ENCODE measurements around the gene IL1RN. TPM values are rescaled to one million over a fixed set of nuclear protein-coding genes. Genes with fewer than 3 reads are reported as not detected.

The IL1RN gene
- total and polyA plus RNA-seq, 2 of the 4 experiments (the other 2 are of a cell fraction) = not detected

DNA sequence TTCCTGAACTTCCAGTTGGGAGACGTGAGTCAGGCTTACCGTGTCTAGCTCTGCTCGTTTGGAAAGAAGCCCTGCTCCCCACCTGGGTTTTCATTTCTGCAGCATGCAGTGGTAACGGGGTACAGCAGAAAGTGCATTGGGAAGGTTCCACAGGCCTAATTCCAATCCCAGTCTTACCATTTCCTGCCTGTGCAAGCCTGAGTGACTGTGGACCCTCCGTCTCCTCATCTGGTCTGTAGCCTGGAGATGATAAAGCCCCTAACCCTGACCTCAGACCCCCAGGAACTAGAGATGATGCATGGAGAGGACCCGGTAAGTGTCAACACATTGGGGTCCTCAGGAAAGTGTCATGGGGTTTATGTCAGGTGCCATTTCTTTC, 40.6 kb downstream of the IL1RN start:
- ATAC-seq (ENCODE audit: low read depth) (no peak), DNase-seq (no peak)
- no peak overlapping the region for H3K27ac ChIP-seq (ENCODE audit: insufficient read depth, low read length)
- H3K36me3 ChIP-seq (ENCODE audit: control insufficient read depth, insufficient read depth, low read length) = no peaks in the 10 kb centered on the region
- peaks cover 14% of the 10 kb centered on the region for H3K27me3 ChIP-seq (ENCODE audit: control insufficient read depth, insufficient read depth, low read length)
- no peaks in the 10 kb centered on the region for H4K20me1 ChIP-seq (ENCODE audit: insufficient read depth, low read length)
- H4K8ac ChIP-seq (ENCODE audit: low read depth in 2 of 2, low read length in 2 of 2) = no peak overlapping the region
- no peak overlapping the region for H3K9ac ChIP-seq (ENCODE audit: low read depth, low read length)
- H3K9me1 ChIP-seq (ENCODE audit: insufficient read depth, low read length) = no peaks in the 10 kb centered on the region
- BruUV-seq (replicated peaks) = no TSS peak
- H2BK5ac ChIP-seq (ENCODE audit: low read depth, low read length, poor library complexity, severe bottlenecking) = no peak overlapping the region
- H2BK20ac ChIP-seq (ENCODE audit: low read depth, low read length) = no peak overlapping the region
- in situ Hi-C loops (cut with MboI; ENCODE audit: low sequenced_read_pairs) (no loop called here), intact Hi-C loops (cut with micrococcal nuclease) (no loop called here), dilution Hi-C loops (cut with HindIII; ENCODE audit: low sequenced_read_pairs, unreplicated experiment) (no loop called here)
- H3K4me3 ChIP-seq (ENCODE audit: insufficient read depth, low read depth, low read length) = no peak overlapping the region
- no peak overlapping the region for H3K23ac ChIP-seq (ENCODE audit: low read depth, low read length)
- WGBS, 2 experiments (ENCODE audit: extremely low coverage in 2 of 2, insufficient read length in 1 of 2) = 70% methylated on average over 2 of the region's 6 CpGs; no CpG with 5 or more reads in 1 of the 2 experiments
- no peaks in the 10 kb centered on the region for H3K4me1 ChIP-seq (ENCODE audit: control insufficient read depth, insufficient read depth, low read length)
- H4K91ac ChIP-seq (ENCODE audit: insufficient read depth, low read depth, low read length) = no peak overlapping the region
- H2BK15ac ChIP-seq (ENCODE audit: low read depth, low read length) = no peak overlapping the region
- H2AFZ ChIP-seq (replicated peaks; ENCODE audit: low read length, poor library complexity) = no peak overlapping the region
- H3K14ac ChIP-seq (replicated peaks; ENCODE audit: low read depth, low read length) = no peak overlapping the region
- H3K4me2 ChIP-seq (ENCODE audit: low read depth, low read length) = no peak overlapping the region
- no peaks in the 10 kb centered on the region for H3K9me3 ChIP-seq (ENCODE audit: control insufficient read depth, insufficient read depth, low read length)
- H4K5ac ChIP-seq (ENCODE audit: low read depth, low read length) = no peak overlapping the region
- POLR2A ChIA-PET (ENCODE audit: unreplicated experiment) = no interaction called here
- no peak overlapping the region for H3K56ac ChIP-seq (ENCODE audit: extremely low read depth, insufficient read depth, low read length)
- TF ChIP-seq MAZ (IDR thresholded peaks at IDR 0.05; ENCODE audit: borderline replicate concordance, low read depth, low read length) = no peak
- TF ChIP-seq, protein P1, sequence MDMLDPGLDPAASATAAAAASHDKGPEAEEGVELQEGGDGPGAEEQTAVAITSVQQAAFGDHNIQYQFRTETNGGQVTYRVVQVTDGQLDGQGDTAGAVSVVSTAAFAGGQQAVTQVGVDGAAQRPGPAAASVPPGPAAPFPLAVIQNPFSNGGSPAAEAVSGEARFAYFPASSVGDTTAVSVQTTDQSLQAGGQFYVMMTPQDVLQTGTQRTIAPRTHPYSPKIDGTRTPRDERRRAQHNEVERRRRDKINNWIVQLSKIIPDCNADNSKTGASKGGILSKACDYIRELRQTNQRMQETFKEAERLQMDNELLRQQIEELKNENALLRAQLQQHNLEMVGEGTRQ (IDR thresholded peaks at IDR 0.05; ENCODE audit: low read depth, low read length) = no peak
- TF ChIP-seq, protein P2, sequence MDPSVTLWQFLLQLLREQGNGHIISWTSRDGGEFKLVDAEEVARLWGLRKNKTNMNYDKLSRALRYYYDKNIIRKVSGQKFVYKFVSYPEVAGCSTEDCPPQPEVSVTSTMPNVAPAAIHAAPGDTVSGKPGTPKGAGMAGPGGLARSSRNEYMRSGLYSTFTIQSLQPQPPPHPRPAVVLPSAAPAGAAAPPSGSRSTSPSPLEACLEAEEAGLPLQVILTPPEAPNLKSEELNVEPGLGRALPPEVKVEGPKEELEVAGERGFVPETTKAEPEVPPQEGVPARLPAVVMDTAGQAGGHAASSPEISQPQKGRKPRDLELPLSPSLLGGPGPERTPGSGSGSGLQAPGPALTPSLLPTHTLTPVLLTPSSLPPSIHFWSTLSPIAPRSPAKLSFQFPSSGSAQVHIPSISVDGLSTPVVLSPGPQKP (IDR thresholded peaks at IDR 0.05; ENCODE audit: borderline replicate concordance, low read depth, low read length) = no peak
- no peak for TF ChIP-seq CHD1 (IDR thresholded peaks at IDR 0.05; ENCODE audit: low read depth, low read length)
- no peak for TF ChIP-seq CEBPB (IDR thresholded peaks at IDR 0.05; ENCODE audit: low read depth, low read length)
- no peak for TF ChIP-seq RCOR1 (IDR thresholded peaks at IDR 0.05; ENCODE audit: insufficient replicate concordance, low read length)
- H3K4ac ChIP-seq (ENCODE audit: low read depth, low read length) = no peak overlapping the region
- H3K18ac ChIP-seq (ENCODE audit: low read depth, low read length) = no peak overlapping the region
- H3K79me1 ChIP-seq (ENCODE audit: low read depth in 1 of 2, low read length in 2 of 2) = no peaks in the 10 kb centered on the region
- no peak overlapping the region for H2BK120ac ChIP-seq (ENCODE audit: low read depth, low read length)
- H2AK9ac ChIP-seq (replicated peaks; ENCODE audit: low read depth, low read length, poor library complexity) = no peak overlapping the region
- H2AK5ac ChIP-seq (ENCODE audit: low read depth, low read length) = no peak overlapping the region
- CTCF ChIA-PET = no interaction called here

Measured in IMR-90 (cell line).